HepG2 (cell line): ENCODE measurements around the gene P2RY6. TPM values are rescaled to one million over a fixed set of nuclear protein-coding genes. Genes with fewer than 3 reads are reported as not detected.

Source experiments
- KDM2A ChIP-seq: sonication (generic); formaldehyde crosslinking; IDR thresholded peaks from 2 replicates; pipeline ENCODE4 v1.4.0; 2020; ENCODE audit warnings: low read depth, missing genetic modification reagents, borderline replicate concordance
- KMT2A ChIP-seq: sonication (generic); formaldehyde crosslinking; IDR thresholded peaks from 2 replicates; pipeline ENCODE4 v1.4.0; 2020; ENCODE audit warnings: missing genetic modification reagents
- RARA ChIP-seq: IDR thresholded peaks from 2 replicates; pipeline ENCODE4 v1.6.1; 2016; ENCODE audit warnings: missing genetic modification reagents, missing compliant biosample characterization
- RFX1 ChIP-seq: fragments of 450-650 bp; IDR thresholded peaks from 2 replicates; pipeline ENCODE4 v1.6.1; 2017
- polyA plus RNA-seq, 8 experiments: library from polyadenylated mRNA; depleted of rRNA in 3 of 8; stranded (reverse) in 7 of 8; unstranded in 1 of 8; fragments of >200 nt; fragmentation: Illumina TruSeq in 4 of 8; extraction: Trizol in 4 of 8; gene quantifications; 2 replicates each; pipeline versions ENCODE4 v1.2.1 to v1.2.3, GENCODE V29; 2011 to 2016; ENCODE audit warnings: low read depth in 4 of 8, missing spikeins in 1 of 8, mixed read lengths in 1 of 8; ENCODE audit not compliant: insufficient read depth in 1 of 8
- total RNA-seq, 5 experiments: library from RNA; depleted of rRNA; stranded (reverse); fragments of >200 nt; fragmentation: Illumina TruSeq; extraction: Trizol; gene quantifications; 2 replicates each; pipeline ENCODE4 v1.2.3, GENCODE V29; 2016; ENCODE audit warnings: low read depth in 1 of 5
- TF ChIP-seq, protein P1 (sequence below): sonication (generic); formaldehyde crosslinking; IDR thresholded peaks from 2 replicates; pipeline ENCODE4 v1.5.1; 2020; ENCODE audit warnings: mild to moderate bottlenecking, missing genetic modification reagents, borderline replicate concordance

P2RY6 gene
- total and polyA plus RNA-seq, 2 of the 13 experiments (the other 11 are each of a cell fraction or from before 2014, with no cell fraction given), result 0.09 to 0.29 TPM

DNA sequence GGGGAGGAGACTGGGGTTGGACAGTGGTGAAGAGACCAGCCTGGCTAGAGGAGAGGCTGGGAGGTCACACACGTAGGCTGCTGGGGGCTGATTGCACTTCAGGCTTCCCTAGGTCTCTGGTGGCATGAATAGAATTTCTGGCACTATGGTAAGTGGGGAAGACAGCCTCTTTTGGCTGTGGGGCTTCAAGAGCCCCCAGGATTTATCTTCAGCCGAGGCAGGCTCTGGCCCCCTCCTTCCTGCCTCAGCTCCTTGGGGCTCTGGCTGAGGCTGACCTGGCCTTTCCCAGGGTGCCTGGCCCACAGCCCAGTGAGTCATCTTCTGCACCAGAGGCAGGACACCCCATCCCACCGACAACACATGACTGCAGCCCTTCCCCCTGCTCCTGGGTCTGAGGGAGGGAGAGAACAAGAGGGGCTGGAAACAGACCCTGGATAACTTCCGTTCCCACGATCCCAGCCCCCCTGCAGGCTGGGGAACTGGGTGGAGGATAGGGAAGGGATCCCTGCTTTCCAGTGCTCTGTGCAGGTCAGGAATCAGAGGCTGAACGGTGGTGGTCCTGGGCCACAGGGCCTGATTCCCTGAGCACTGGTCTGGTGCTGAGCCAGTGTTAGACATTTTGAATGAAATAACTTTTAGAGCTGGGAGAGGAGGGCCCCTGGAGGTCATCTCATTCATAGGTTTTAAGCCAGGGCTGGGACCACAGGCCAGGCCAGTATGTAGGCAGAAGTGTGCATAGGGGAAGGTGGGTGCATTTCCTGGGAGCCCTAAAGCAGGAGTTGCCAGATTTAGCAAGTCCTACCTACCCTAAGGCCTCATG is 62.5 kb downstream of the P2RY6 start (continued):
- TF ChIP-seq KDM2A (CRISPR knock-in tag), result peak; percentile 18; the same call in 1 of the 2 replicates
- 0 out of 2 replicates have a peak, but pooled peaks have one; percentile 11 for TF ChIP-seq RARA (CRISPR knock-in tag)
- TF ChIP-seq, protein P1, sequence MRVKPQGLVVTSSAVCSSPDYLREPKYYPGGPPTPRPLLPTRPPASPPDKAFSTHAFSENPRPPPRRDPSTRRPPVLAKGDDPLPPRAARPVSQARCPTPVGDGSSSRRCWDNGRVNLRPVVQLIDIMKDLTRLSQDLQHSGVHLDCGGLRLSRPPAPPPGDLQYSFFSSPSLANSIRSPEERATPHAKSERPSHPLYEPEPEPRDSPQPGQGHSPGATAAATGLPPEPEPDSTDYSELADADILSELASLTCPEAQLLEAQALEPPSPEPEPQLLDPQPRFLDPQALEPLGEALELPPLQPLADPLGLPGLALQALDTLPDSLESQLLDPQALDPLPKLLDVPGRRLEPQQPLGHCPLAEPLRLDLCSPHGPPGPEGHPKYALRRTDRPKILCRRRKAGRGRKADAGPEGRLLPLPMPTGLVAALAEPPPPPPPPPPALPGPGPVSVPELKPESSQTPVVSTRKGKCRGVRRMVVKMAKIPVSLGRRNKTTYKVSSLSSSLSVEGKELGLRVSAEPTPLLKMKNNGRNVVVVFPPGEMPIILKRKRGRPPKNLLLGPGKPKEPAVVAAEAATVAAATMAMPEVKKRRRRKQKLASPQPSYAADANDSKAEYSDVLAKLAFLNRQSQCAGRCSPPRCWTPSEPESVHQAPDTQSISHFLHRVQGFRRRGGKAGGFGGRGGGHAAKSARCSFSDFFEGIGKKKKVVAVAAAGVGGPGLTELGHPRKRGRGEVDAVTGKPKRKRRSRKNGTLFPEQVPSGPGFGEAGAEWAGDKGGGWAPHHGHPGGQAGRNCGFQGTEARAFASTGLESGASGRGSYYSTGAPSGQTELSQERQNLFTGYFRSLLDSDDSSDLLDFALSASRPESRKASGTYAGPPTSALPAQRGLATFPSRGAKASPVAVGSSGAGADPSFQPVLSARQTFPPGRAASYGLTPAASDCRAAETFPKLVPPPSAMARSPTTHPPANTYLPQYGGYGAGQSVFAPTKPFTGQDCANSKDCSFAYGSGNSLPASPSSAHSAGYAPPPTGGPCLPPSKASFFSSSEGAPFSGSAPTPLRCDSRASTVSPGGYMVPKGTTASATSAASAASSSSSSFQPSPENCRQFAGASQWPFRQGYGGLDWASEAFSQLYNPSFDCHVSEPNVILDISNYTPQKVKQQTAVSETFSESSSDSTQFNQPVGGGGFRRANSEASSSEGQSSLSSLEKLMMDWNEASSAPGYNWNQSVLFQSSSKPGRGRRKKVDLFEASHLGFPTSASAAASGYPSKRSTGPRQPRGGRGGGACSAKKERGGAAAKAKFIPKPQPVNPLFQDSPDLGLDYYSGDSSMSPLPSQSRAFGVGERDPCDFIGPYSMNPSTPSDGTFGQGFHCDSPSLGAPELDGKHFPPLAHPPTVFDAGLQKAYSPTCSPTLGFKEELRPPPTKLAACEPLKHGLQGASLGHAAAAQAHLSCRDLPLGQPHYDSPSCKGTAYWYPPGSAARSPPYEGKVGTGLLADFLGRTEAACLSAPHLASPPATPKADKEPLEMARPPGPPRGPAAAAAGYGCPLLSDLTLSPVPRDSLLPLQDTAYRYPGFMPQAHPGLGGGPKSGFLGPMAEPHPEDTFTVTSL (CRISPR knock-in tag), result 0 out of 2 replicates have a peak, but pooled peaks have one; percentile 25
- no peak for TF ChIP-seq KMT2A (CRISPR knock-in tag)
- TF ChIP-seq RFX1, result no peak
